D721Med (cell line): ENCODE results near the gene MCF2L.

ENCODE experiments used
- DNase-seq: peaks from one replicate; pipeline ENCODE4 v3.0.0; 2011; ENCODE audit warnings: low spot score; ENCODE audit not compliant: insufficient read length
- FAIRE-seq: peaks from 2 replicates; lab custom pipeline; 2011; peaks lifted over from hg19 to GRCh38; lab: Jason Lieb, UNC
- TF ChIP-seq, protein P1 (sequence below): IDR thresholded peaks from 2 replicates; pipeline ENCODE4 v1.5.1; 2012; ENCODE audit warnings: mild to moderate bottlenecking, control low read depth; ENCODE audit not compliant: insufficient read depth; ENCODE audit errors: missing control alignments

Gene MCF2L

DNA sequence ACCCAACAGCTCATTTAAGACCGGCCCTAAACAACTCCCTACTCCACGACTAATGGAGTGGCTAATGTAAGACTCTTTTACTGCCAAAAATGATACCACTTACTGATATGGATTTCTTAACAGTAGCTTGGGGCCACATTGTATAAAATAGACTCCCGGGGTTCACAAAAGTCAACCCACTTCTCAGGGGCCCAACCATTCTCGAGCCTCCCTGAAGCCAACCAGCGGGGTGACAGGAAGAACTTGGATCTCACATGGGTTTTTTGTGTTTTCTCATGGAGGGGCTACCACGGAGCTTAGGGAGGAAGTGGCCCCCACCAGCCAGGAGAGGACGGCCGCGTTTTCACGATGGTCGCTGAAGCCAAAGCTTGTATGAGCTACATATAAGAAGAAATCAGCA, 8.1 kb downstream of the MCF2L start:
- FAIRE-seq (no peak), DNase-seq (no peak)
- TF ChIP-seq, protein P1, sequence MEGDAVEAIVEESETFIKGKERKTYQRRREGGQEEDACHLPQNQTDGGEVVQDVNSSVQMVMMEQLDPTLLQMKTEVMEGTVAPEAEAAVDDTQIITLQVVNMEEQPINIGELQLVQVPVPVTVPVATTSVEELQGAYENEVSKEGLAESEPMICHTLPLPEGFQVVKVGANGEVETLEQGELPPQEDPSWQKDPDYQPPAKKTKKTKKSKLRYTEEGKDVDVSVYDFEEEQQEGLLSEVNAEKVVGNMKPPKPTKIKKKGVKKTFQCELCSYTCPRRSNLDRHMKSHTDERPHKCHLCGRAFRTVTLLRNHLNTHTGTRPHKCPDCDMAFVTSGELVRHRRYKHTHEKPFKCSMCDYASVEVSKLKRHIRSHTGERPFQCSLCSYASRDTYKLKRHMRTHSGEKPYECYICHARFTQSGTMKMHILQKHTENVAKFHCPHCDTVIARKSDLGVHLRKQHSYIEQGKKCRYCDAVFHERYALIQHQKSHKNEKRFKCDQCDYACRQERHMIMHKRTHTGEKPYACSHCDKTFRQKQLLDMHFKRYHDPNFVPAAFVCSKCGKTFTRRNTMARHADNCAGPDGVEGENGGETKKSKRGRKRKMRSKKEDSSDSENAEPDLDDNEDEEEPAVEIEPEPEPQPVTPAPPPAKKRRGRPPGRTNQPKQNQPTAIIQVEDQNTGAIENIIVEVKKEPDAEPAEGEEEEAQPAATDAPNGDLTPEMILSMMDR = no peak

DNA sequence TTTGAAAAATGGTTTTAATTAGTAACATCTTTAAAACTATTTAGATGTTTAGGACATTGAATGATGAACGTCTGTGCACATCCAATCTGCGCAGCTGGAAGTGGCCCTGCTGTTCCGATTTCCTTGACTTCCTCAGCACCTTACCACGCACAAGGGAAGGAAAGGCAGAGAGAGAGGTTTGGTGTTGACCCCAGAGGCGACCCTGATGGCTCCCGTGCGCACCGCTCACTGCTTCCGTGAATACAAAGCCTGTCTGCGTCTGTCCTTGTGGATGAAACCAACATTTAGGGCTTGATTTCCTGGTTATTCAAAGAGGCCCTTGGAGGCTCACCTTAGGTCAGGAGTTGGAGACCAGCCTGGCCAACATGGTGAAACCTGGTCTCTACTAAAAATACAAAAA, 8.5 kb downstream of the MCF2L start:
- DNase-seq (no peak), FAIRE-seq (no peak)
- TF ChIP-seq, protein P1 = no peak

DNA sequence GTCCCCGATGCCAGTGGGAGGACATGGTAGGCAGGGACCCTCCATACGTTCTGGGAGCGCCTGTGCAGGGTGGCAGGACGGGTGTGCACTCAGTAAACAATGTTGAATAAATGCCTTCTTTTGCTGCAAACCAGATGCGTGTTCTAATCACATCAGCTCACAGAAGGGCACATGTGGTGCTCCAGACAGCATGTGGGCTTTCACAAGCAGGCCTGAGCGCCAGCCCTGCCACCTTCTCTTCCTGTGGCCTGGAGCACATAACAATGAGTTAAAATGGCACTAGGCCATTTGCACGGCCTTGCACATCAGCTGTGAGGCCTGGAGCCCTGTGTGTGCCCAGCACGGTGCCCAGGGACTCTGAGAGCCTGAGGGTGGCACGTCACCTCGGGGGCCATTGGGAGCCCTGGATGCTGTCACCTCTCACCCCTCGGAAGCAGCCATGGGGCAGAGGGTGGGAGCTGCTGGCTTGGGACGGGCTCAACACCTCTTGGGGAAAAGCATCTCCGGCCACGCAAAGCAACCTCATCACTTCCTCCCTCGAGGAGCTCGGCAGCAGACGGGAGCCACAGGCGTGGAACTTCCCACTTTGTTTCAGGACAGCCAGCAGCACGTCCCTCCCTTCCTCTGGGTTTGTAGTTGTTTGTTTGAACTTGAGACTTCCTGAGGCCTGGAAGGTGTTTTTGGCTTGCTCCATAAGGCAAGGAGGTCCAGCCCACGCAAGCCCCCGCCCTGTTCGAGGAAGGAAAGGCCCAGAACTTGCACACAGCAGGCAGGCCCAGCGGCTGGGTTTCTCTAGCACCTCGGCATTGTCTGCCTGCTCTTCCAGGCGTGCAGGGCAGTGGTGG, 9.8 kb downstream of the MCF2L start:
- FAIRE-seq = no peak
- TF ChIP-seq, protein P1 = no peak

DNA sequence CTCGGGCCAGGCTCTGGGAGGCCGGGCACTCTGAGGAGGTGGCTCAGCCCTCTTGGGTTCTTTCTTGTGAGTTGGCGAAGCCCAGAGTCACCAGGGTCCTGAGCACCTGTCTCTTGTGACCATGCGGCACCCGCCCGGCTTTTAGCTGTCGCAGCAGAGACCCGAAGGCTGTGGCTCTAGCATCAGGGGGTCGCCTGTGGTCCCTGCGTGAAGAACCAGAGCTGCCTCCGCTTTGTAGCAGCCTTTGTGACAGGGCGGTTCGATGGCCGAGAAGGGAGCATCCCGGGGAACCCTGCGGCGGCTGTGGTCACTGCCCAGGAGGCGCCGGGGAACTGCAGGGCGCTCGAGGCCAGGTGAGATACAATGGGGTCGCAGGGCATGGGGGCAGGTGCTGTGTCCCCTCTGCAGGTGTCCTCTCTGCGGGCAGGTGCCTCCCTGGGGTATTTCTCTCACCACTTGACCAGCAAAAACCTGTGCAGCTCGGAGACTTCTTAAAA, 10.4 kb downstream of the MCF2L start:
- DNase-seq = no peak
- no peak for FAIRE-seq
- TF ChIP-seq, protein P1 = no peak

More for the DNA sequence above, 9.8 kb downstream of the MCF2L start:
- no peak for DNase-seq

DNA sequence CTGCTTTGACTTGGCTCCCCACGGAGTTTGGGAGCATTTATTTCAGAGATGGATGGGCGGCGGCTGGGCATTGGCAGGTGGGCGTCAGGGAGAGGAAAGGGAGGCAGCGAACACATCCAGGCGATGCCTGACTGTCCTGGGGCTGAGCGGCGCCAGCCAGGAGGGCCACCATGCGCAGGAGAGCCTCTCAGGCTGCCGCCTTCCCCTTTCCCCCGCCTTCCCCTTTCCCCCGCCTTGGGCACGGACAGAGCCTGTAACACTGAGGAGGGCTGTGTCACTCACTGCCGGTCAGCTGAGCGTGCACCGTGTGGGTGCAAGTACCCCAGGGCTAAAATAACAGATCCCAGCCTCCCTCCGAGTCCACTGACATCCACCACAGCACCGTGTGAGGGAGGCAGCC, 11.4 kb downstream of the MCF2L start:
- DNase-seq = no peak
- TF ChIP-seq, protein P1 = no peak

DNA sequence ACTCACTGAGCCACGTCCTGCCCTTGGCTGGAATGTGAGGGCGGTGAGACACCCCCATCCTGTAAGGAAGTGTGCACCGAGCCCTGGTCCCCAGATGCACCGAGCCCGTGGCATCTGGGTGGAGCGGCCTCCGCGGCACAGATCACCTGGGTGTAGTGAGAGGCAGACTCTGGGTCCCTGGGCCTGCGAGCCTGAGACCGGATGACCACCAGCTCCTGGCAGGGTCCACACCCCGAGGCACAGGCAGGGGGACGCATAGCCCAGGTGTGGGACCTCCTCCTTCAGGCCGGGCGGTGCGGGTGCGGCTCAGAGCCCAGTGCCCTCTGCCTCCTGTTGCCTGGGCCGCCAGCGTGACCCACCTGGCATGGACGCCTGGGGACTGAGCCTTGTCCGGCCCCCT, 12.4 kb downstream of the MCF2L start:
- no peak for FAIRE-seq
- TF ChIP-seq, protein P1 = no peak

More for the DNA sequence above, 11.4 kb downstream of the MCF2L start:
- no peak for FAIRE-seq

More for the DNA sequence above, 12.4 kb downstream of the MCF2L start:
- no peak for DNase-seq
